Stimulated activated CD8-positive, alpha-beta memory T cell treated with anti-CD3 and anti-CD28 coated beads, Interleukin-12 subunit alpha, Interleukin-12 subunit beta, amount 100 ng/mL, for 24 hours (primary cell): ENCODE data around the gene MYG1.
"Not testable (repeated sequence)": the region's sequence is repeated elsewhere in the genome, so short reads cannot be mapped to it uniquely, and the experiment has no call there.

Experiments
- DNase-seq: peaks from one replicate; pipeline ENCODE4 v3.0.0-alpha.2; 2020; ENCODE audit errors: extremely low read depth

Gene MYG1

DNA sequence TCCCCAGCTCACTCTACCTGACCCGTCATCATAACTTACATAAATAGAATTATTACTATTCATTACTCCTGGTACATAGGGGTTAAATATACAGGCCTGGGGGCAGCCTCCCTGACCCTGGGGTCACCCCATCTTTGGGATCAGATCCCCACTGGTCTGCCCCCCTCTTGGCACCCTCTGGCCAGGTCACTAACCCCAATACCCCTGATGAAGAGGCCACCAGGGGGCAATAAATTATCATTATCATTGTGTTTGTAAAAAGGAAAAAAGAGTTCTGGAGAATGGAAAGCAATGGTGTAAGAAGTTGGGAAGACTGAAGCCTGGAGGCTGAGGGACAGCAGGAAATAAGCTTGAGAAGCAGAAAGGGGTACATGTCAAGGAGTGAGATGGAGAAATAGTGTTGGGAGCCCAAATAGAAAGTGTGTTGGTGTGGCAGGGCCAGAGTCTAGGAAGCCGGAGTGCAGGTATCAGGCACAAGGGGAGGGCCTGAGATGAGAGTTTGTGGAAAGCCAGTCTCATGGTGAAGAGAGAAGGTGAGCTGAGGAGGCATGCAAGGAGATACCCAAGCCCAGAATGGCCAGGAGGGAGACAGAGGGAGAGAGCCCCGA lies 28.0 kb downstream of the MYG1 start:
- no peak for DNase-seq

DNA sequence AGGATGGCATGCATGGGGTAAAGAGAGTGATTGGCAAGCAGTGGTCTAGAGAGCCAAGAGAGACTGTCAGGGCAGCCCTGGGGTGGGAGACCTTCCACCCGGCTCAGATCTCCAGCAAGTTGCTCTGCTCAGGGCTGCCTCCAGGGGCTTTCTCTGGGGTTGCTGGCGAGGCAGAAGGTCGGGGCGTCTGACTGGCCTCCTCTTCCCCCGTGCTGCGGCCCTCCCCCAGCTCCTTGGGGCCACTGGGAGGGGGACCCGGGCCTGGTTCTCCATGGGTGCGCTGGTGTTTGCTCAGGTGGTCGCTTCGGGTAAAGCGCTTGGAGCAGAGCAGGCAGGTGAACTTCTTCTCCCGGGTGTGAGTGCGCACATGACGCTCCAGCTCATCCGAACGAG lies 28.5 kb downstream of the MYG1 start:
- DNase-seq: no peak

DNA sequence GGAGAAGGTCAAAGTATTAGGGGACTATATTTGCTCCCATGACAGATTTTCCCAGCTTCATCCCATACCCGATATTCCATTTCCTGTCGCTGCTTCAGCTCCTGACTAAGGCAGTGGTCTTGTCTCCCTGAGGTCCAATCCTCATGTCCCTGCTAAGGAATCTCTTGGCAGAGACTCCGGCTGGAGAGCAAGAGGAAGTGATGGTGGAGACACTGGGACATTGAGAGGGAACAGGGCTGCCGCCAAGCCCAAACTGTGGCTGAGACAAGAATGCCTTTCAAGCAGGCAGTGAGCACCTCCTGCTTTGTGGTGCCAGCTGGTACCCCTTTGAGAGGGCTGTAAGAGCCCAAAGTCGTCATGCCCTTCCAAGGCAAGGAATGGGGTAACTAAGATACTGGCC lies 31.2 kb downstream of the MYG1 start:
- DNase-seq: no peak

DNA sequence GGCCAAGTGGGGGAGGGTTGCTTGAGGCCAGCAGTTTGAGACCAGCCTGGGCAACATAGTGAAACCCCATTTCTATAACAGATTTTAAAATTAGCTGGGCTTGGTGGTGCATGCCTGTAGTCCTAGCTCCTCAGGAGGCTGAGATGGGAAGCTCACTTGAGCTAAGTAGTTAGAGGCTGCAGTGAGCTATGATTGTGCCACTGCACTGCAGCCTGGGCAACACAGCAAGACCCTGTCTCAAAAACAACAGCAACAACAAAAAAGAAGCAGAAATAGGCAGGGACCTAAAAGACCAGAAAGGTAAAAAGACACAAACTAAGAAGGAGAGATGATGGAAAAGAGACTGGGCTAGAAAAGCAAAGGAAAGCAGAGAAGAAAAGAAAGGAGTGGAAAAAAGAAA lies 32.8 kb downstream of the MYG1 start:
- not testable (repeated sequence) for DNase-seq

DNA sequence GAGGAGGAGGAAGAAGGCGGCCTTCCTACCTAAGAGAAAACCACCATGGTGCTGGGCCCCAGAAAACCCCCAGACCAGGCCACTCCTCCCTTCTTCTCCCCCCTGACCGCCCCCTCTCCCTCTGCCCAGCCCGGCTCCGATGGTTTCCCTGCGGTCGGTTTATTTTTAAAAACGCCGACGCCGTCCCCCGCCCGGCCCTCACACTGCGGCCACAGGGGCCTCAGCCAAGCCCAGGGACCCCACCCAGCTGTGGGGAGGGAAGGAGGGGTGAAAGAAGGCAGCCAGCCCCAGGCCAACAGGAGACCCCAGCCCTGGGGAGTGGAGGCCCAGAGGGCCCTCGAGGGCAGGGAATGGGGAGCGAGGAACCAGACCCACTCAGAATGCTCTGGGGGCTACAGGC lies 33.2 kb downstream of the MYG1 start:
- no peak for DNase-seq

DNA sequence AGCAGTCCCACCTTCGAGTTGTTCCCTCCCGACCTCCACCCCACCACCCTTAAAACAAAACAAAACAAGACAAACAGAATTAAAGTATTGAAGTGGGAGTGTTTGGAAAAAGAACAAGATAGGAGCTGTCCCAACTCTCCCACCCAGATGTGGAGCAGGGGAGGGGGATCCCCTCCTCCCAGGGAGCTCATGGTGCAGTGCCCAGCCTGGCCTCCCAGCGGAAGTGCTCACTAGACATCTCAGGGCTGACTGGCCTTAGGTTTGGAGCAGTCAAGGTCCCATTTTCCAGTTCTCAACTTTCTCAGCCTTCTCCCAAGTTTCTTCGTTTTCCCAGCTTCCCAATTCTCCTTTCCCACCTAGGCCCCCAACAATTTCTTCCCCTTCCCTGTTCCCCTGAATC lies 33.8 kb downstream of the MYG1 start:
- DNase-seq: no peak

DNA sequence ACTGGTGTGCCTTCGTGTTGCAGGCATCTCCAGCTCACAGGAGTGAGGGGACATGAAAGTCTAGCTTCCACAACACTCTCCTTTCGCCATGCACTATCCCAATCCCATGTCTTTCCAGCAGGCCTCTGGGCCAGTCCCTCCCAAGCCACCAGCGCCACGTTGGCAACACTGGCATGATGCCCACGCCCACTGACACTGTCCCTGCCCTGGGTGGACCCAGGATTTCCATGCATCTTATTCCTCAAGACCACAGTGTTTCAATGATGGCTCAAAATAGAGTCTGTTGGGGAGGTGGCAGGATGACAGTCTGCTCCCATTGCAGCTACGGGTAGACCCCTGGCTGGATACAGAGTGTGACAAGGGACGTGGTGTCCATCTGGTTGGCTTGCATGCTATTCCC lies 34.4 kb downstream of the MYG1 start:
- no peak for DNase-seq

GRCh38 chr12:53334822-53335221 lies 35.3 kb downstream of the MYG1 start:
- DNase-seq: no peak

GRCh38 chr12:53336181-53336681 lies 36.7 kb downstream of the MYG1 start, which contains the start of gene SP7:
TSS of gene SP7 (minus strand) at chr12:53336354. CDS start at chr12:53335646, 708 bp downstream.
- DNase-seq: no peak

GRCh38 chr12:53338017-53338416 lies 38.5 kb downstream of the MYG1 start:
- DNase-seq: no peak

- DNase-seq: no peak
These were observed 39.4 kb downstream of the MYG1 start for GRCh38 chr12:53338916-53339315.

DNA sequence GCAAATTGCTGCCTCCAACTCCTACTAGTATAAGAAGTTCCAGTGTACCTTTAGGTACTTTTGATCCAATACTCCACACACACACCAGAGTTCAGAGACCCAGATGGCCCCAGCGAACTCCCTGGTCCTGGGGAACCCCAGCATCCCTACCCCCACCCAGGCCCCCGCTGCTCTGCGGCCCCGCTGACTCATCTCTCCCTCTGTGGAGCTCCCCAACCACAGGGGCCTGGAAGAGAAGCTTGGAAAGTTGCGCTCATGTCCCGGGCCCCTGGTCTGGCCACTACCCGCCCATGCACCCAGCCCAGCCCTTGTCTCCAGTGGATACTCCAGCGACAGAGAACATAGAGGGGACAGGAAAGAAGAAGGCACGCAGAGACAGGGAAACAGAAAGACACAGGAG lies 40.9 kb downstream of the MYG1 start:
- DNase-seq: no peak

GRCh38 chr12:53343449-53343848 lies 44.0 kb downstream of the MYG1 start:
- no peak for DNase-seq

GRCh38 chr12:53343969-53344368 lies 44.5 kb downstream of the MYG1 start:
- DNase-seq: no peak

GRCh38 chr12:53344487-53344823 lies 45.0 kb downstream of the MYG1 start:
- DNase-seq: no peak

- peak; percentile 51 for DNase-seq
These were observed 45.5 kb downstream of the MYG1 start for GRCh38 chr12:53344824-53345485.

- no peak for DNase-seq
These were observed 46.1 kb downstream of the MYG1 start for GRCh38 chr12:53345486-53346188.

DNA sequence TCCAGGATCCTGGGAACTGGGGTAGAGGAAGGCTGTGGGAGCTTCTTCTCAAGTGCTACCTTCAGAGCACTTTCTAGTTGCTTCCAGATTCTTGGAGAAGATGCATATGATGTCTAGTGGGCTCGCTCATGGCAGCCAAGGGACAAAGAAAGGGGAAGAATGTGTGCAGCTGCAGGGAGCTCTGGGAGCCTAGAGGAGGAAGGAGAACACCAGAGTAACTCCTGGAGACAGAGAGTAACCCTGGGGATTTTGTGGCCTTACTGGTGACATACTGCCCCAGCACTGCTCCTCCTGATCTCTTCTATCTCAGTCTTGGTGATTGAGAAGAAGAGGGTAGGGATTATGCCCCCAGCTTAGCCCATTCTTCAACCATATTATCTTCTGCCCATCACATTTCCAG lies 47.0 kb downstream of the MYG1 start:
- no peak for DNase-seq

GRCh38 chr12:53347905-53348304 lies 48.4 kb downstream of the MYG1 start:
- DNase-seq: no peak

DNA sequence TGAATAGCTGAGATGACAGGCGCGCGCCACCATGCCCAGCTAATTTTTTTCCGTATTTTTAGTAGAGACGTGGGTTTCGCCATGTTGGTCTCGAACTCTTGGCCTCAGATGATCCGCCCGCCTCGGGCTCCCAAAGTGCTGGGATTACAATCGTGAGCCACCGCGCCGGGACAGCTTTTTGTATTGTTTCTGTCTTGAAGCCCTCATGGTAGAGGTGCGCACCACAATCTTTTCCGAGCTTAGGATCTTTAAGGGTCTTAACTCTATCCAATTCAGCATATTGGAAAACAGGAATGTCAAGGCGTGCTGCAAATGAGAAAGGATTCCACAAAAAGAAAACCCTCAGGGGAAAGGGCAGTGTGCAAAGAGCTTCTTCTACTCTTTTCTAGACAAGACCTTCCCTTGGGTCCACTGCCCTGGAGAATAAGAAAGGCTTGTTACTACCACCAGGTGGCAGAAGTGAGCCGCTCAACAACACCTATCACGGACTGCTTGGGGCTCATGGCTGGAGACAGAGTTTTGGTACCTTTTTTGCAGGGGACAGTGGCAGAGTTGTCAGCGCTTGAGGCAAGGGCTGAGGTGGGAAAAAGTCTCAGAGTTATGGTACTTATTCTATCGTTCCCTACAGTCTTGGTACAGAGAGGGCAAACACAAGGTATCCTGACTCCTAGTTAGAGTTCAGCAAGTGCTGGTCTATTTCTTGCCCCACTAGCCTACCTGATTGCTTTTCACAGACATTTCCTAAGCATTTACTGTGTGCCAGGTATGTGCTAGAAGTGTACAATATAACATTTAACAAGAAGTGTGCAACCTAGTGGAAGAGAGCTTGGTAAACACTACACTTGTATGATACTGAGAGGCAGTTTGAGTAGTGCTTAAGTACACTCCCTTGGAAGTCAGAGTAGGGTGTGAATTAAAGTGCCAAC lies 53.1 kb downstream of the MYG1 start:
- DNase-seq: peak; percentile 41

- DNase-seq: no peak
These were observed 53.8 kb downstream of the MYG1 start for GRCh38 chr12:53353257-53353655.

DNA sequence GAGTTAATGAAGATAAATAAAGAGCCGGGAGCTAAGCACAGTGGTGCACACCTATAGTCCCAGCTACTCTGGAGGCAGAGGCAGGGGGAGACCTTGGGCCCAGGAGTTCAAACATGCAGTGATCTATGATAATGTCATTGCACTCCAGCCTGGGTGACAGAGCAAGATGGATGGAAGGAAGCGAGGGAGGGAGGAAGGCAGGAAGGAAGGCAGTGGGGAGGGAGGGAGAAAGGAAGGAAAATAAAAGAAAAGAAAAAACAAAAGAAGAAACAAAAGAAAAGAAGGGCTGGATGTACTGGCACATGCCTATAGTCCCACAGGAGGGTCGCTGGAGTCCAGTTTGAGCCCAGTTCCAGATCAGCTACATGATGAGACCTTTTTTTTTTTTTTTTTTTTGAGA lies 55.6 kb downstream of the MYG1 start:
- DNase-seq: no peak
